GM12892 (cell line): ENCODE measurements around the gene MAML1.
"Not testable (repeated sequence)": the region's sequence is repeated elsewhere in the genome, so short reads cannot be mapped to it uniquely, and the experiment has no call there.

ENCODE experiments used
- DNase-seq: peaks from one replicate; pipeline ENCODE4 v3.0.0; 2011; ENCODE audit not compliant: insufficient read length
- FAIRE-seq: peaks from 2 replicates; lab custom pipeline; 2011; peaks lifted over from hg19 to GRCh38; lab: Jason Lieb, UNC
- POLR2A ChIP-seq: IDR thresholded peaks from 2 replicates; pipeline ENCODE4 v1.6.1; 2011; ENCODE audit warnings: low read depth, low read length, control low read depth
- POLR2AphosphoS5 ChIP-seq: IDR thresholded peaks from 2 replicates; pipeline ENCODE4 v1.6.1; 2011; ENCODE audit warnings: low read depth, low read length, control low read depth
- TAF1 ChIP-seq: IDR thresholded peaks from 2 replicates; pipeline ENCODE4 v1.6.1; 2011; ENCODE audit warnings: low read depth, mild to moderate bottlenecking, control low read depth, low read length, borderline replicate concordance

The MAML1 gene

DNA sequence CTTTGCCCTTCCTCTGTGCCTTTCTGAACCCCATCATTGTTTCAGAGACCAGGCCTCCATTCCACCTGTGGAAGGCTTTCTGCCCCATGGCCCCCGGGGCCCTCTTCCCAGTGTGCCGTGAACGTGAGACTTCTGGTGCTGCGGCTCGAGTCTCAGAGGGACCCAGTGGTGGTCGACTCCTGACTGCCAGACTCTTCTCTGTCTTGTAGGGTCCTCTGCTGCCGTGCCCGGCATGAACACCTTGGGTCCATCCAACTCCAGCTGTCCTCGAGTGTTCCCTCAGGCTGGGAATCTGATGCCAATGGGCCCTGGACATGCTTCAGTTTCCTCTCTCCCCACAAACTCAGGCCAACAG, 41.0 kb downstream of the MAML1 start:
- no peak for FAIRE-seq
- no peak for DNase-seq
- no peak for TF ChIP-seq TAF1
- TF ChIP-seq POLR2A: no peak
- TF ChIP-seq POLR2AphosphoS5: no peak

DNA sequence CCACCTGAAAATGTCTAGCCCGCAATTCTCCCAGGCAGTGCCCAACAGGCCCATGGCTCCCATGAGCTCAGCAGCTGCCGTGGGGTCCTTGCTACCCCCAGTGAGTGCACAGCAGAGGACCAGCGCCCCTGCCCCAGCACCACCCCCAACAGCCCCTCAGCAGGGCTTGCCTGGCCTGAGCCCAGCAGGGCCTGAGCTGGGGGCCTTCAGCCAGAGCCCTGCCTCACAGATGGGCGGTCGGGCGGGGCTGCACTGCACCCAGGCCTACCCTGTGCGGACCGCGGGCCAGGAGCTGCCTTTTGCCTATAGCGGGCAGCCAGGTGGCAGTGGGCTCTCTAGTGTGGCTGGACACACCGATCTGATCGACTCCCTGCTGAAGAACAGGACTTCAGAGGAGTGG, 41.8 kb downstream of the MAML1 start:
- FAIRE-seq (no peak), DNase-seq (no peak)
- TF ChIP-seq POLR2A (no peak), TAF1 (no peak), POLR2AphosphoS5 (no peak)

DNA sequence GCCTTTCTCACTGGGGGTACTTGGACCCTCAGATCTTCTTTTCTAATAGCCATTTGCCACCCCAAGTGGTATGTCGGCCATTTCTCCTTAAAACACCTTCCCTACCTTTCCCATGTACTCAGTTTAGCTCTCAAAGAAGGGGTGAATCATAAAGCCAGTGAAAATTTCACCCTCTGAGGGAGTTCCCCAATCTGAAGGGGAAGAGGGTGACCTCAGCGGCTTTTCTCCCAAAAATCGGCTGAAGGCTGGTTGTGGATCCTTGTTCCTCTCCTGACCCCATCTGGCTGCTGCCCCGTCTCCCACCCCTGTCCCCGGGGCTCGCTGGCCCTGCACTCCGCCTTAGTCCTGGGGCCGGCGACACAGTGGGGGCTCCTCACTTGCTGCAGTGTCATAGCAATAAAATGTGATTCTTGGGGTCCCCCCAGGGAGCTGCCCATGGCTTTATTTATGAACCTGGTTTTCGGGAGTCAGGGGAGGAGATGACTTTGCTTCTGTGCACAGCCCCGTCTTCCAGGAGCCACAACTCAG, 43.9 kb downstream of the MAML1 start:
- TF ChIP-seq POLR2A (no peak), POLR2AphosphoS5 (no peak), TAF1 (no peak)
- FAIRE-seq (no peak), DNase-seq (no peak)

DNA sequence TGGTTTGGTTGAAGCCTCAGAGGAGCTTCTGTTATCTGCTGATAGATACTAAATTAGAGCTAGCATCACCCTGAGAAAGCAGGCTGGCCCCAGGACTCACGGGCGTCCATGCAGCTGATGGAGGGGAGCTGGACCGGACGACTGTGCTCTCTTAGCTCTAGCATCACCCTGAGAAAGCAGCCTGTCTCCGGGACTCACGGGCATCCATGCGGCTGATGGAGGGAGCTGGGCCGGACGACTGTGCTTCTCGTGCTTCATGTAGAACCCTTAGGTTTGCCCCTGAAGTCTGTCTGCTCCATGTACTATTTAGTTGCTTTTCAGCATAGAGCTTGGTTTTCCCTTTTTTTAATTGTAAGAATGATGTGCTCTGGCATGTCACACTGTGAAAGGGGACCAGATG, 44.8 kb downstream of the MAML1 start:
- DNase-seq (no peak), FAIRE-seq (no peak)
- TF ChIP-seq POLR2AphosphoS5: no peak
- TF ChIP-seq POLR2A: 0 out of 2 replicates have a peak, but pooled peaks have one; percentile 32

DNA sequence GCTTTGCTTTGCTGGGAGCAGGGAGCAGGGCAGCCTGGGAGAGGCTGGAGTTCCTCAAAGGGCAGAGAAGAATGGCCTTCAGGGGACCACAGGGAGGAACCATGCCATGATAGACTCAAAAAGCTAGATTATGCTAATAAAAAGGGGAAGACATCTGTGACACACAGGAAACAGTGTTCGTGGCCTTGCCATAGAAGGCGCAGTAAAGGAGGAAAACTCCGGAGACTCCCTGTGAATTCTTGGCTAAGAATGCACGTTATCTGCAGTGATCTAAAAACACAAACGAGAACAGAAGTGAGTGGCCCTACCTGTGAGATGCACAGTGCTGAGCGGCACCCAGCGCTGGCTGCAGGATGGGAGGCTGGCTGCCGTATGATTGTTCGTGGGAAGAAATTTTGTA, 45.3 kb downstream of the MAML1 start:
- FAIRE-seq (no peak), DNase-seq (no peak)
- no peak for TF ChIP-seq POLR2A
- TF ChIP-seq POLR2AphosphoS5: no peak
- no peak for TF ChIP-seq TAF1

DNA sequence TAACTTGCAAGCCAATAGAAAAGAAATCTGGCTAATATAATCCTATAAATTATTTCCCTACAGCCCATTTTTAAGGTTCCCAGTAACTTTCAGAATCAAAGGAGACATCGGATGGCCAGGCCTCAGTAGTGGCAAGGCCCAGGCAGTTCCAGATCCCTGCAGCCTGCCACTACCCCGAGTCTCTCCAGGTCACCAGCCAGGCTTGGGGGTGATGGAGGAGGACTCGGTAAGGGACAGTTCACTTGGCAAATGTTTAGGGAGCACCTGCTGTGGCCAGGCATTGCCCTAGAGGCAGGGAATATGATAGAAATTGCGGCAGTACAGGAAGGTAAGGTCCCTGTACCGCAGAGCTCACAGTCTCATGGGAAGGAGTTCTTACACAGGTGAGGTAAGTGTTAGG, 46.0 kb downstream of the MAML1 start:
- TF ChIP-seq POLR2A (no peak), POLR2AphosphoS5 (no peak), TAF1 (no peak)
- DNase-seq (no peak), FAIRE-seq (no peak)

DNA sequence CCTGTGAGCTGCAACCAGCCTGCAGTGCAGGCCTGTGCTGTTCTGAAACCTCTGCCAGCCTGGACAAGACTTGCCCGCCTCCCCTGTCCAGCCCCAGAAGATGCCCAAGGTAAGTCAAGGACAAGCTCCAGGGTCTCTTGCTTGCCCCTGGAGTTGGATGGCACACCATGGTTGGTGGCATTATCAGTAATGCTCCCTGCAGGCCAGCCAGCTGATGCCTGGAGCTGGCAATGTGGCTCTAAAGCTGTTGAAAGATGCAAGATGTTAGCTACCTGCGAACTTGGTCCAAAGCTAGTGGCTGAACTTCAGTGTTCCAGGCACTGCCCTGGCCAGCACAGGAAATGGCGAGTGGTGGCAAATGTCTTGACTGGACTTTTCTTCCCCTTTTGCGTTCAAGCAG, 47.2 kb downstream of the MAML1 start:
- no peak for FAIRE-seq
- no peak for TF ChIP-seq POLR2A
- TF ChIP-seq TAF1: no peak
- TF ChIP-seq POLR2AphosphoS5: no peak
- DNase-seq: no peak

DNA sequence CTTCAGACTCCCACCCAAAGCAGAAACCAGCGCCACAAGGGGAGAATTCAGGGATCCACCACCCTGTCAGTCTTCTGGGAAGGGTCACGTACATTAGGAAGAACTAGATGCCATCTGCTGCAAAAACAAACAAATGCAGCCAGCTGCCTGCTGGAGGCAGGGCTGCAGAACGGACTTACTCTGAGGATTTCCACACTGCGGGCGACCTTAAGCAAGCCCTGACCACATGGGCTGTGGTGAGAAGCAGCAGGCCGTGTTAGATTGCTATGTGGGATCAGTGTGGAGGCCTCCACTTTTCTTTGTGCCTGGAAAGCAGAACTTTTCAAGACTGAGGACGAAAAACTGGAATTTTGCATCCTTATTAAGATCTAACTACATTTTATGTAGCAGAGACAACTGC, 47.7 kb downstream of the MAML1 start:
- no peak for FAIRE-seq
- no peak for DNase-seq
- TF ChIP-seq POLR2AphosphoS5 (no peak), TAF1 (no peak), POLR2A (no peak)

DNA sequence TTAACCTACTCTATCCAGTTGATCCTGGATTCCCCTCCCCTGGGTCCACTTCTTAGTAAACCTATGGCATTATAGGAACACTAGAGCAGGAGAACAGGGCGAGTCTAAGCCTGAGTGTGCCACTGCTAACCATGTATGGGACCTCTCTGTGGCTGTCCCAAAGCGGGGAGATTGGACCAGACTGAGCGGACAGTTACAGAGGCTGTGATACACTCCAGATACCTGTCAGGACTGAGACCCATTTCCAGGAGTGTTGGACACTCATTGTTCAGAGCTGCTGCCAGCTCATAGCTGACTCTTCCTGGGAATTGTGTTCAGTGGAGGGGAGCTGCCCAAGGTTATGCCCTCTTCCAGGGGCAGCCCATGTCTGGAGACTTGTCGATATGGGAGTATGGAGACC, 49.2 kb downstream of the MAML1 start:
- no peak for TF ChIP-seq POLR2A
- TF ChIP-seq TAF1: no peak
- TF ChIP-seq POLR2AphosphoS5: no peak
- DNase-seq (no peak), FAIRE-seq (no peak)

DNA sequence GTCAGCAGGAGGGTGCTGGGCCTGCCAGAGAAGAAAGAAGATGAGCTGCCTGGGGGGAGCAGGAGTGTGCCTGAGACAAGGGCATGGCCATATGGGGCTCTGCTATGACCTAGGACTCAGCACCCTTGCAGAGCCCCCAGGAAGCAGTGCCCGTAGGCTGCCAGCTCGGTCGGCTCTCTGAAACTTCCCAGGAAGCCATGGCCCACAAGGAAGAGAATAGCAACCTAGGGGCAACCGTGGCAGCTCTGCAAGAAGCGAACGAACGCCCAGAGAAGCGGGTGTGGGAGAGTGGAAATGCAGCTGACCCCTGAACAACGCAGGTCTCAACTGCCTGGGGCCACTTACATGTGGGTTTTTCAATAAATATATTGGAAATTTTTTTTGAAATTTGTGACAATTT, 50.5 kb downstream of the MAML1 start:
- FAIRE-seq (no peak), DNase-seq (no peak)
- TF ChIP-seq TAF1: no peak
- TF ChIP-seq POLR2AphosphoS5: no peak
- TF ChIP-seq POLR2A: no peak

DNA sequence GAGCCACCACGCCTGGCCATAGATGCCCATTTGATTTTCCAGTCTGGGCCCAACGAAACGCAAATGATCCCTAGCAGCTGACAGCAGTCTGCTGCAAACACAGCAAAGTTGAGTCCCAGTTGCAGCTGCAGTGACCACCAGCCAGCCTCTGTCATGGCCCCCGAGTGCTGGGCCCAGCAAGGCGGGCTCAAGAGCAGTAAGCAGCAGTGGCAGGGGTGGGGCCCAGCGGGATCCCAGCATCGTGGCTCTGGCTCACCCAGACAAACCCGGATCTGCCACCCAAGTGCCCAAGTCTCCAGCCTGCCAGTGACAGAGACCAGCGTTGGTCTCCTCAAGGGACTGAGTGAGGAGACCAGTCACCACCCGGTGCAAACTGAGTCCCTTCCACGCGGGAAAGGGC, 54.2 kb downstream of the MAML1 start:
- TF ChIP-seq TAF1 (no peak), POLR2A (no peak), POLR2AphosphoS5 (no peak)
- FAIRE-seq: no peak
- no peak for DNase-seq

DNA sequence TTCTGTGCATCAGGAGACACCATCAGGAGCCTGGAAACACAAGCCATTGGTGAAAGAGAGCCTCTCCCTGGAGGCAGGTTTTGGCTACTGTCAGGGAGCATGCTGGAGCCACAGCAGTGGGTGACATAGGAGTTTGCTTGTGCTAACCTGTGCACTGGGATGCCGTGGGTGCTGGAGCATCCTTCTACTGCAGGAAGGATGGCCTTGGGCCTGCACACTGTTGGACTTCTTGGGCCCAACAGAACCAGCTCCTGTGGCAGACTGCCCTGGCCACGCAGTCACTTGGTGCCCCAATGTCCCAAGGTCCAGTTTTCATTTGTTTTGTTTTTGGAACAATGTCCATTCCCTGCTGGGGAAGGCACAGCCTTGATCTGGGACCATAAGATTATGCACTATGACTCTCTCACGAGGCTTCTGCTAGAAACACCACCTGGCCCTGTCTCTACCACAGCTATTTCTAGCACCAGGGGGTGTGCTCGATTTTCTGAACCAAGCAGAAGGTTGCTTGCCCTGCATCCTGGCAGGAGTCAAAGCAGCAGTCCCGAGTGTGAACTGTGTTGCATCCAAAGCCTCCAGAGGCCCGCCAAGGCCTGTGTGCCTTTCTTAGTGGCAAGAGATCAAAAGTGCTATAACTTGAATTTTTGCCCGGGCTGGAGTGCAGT, 55.7 kb downstream of the MAML1 start:
- TF ChIP-seq TAF1 (no peak), POLR2AphosphoS5 (no peak), POLR2A (no peak)
- DNase-seq (no peak), FAIRE-seq (no peak)

DNA sequence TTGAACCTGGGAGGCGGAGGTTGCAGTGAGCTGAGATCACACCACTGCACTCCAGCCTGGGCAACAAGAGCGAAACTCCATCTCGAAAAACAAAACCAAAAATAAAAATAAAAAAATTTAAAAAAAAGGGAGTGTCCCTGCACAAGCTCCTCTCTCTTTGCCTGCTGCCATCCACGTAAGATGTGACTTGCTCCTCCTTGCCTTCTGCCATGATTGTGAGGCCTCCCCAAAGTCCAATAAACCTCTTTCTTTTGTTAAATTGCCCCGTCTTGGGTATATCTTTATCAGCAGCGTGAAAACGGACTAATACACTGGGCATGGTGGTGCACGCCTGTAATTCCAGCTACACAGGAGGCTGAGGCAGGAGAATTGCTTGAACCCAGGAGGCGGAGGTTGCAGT, 56.7 kb downstream of the MAML1 start:
- DNase-seq, FAIRE-seq: not testable (repeated sequence)

DNA sequence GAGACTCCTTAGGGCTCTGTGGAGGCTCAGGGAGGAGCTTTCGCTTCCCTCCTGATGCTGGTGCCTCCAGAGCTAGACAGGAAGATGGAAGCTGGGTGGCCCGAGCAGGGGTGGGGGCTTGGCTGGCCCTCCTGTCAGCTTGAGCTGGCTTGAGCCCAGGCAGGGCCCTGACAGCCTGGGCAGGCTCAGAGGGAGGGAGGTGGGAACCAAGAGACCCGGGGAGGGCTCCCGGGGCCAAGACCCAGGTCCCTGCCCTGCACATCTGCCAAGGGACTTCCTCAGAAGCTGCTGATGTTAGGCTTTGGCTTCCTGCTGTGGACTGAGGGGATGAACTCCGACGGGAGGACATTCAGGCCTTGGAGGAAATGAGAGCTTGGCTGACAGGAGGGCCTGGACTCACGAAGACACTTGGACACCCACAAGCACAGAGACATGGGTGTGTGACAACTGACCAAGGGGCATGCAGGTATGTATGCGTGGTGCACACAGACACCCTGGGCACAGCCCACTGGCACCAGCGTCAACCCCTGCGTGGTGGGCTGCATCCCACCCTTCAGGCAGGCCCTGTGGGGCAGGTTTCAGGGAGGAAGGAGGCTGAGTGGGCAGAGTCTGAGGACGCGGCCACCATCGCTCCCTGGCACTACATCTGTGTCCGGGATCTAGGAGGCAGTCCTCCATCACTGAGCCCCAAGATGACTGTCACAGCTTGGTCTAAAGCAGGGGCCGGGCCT, 59.4 kb downstream of the MAML1 start:
- peak; percentile 9 for FAIRE-seq

More for the DNA sequence above, 59.4 kb downstream of the MAML1 start:
- TF ChIP-seq POLR2A (no peak), TAF1 (no peak), POLR2AphosphoS5 (peak; percentile 44; the same call in 1 of the 2 replicates)
- DNase-seq: no peak
